Medulla oblongata (tissue), 1 donor: Measurements from ENCODE around the gene RSPO3.

ENCODE experiments used
- DNase-seq: peaks from one replicate; pipeline ENCODE4 v3.0.0-alpha.2; 2015; ENCODE audit errors: extremely low spot score

Gene RSPO3

DNA sequence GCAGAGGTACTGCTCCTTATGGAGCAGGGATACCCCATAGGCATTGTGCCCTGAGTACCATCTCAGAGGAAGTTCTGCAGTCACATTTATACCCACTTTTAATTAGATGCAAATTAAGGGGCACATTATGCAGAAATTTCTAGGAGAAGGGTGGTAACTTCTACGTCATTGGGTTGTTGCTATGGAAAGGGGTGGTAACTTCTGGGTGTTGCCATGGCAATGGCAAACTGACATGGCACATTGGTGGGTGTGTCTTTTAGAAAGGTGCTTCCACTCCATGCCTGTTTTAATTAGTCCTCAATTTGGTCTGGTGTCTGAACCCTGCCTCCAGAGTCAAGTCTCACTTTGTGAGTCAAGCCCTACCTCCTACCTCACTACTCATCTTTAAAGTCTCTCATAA, 42.0 kb downstream of the RSPO3 start:
- DNase-seq: no peak

DNA sequence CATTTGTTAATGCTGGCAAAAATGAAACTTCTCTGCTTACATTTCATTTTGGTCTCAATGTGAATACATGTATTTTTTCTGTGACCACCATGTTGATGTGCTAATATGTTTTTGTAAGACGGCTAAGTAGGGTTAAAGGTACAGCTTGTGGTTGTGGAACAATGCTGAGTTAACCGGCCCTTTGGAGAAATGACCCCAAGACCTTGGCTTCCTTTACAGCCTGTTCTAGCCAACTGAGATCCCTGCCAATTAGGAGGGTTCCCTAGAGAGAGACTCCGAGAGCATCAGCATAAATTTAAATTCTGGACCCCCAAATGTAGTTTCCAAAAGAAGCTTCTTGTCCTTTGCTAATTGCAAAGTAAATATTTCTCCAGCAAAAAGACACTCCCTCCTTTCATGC, 44.4 kb downstream of the RSPO3 start:
- no peak for DNase-seq

DNA sequence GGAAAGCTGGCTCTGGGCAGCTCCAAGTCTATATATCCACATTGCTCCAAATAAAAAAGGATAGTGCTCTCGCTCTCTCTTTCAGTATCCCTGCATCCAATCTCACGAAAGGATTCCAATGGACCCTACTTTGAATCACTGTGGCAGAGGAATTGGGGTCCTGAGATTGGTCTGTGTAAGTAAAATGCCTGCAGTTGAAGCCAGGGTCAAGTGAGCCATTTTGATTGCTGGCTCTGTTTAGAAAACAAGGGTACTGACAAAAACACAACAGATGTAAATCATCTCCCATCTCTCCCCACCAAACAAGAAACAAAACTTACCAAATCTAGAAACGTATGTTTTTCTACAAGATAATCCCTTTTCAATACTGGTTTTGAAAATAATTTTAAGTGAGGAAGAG, 45.6 kb downstream of the RSPO3 start:
- DNase-seq: no peak

DNA sequence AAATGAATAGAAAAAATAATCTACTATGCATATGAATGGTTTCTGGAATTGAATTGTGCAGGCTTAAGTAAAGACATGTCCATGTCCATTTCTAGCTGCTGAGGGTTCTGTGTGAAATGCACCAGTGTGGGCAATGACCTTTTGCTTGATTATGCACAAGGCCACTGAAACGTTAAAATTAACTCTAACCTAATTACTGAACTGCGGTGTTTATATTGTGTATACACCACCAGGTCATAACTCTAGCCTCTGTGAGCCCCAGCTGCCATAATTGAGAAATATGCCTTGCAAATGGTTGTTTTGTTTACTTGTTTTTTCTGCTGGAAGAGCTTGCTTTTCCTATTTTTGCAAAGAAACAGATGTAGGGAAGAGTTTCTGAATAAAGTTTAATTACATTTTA, 46.1 kb downstream of the RSPO3 start:
- no peak for DNase-seq

DNA sequence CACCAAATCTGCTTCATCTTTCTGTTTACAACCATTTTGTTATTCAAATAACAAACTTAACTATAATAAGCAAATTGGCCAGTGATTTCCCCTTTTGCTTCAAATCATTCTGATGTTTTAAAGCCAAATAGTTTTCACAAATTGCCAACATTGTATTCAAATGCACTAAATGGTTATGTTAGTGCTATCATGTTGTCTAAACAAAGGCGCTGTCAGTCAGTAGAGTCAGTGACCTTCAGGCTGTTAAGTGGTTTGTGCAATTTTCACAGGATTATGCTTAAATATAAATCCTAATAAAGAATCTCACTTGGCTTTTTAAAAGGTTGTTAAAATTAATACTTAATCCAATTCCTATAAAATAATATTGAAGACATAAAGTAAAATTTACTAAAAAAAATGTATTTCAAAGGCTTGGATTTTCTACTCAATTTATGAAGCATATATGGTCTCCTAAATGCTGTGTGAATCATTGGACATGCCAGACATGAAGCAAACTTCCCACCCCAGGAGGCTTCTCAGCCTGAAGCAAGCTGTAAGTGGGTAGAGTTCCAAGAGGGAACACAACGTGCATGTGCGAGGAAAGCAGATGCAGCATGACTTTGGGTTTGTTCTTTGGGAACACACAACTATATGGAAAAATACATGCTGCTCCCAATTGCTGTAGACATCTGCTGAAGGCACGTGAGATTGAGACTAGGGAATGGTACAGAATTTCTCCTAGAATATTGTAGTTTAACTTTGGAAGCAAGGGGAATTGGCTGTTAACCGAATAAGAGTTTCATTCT, 54.9 kb downstream of the RSPO3 start:
- DNase-seq: no peak

DNA sequence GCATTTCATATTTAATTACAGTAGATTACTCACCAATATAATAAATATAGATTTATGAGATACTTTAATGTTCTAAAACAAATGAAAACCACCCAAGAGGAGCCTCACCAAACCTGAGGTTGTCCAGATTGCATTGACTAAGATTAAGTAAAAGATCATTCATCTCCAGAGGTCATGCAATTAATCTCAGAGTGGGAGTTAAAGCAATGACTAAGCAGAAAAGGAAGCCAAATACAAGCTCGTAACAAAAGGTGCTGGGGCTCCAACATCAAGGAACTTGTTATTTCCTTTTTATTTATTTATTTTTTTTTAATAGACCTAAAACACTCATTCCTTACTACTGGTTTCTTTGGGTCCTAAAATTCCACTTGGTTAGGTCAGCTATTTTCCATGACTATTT, 57.7 kb downstream of the RSPO3 start:
- DNase-seq: no peak

DNA sequence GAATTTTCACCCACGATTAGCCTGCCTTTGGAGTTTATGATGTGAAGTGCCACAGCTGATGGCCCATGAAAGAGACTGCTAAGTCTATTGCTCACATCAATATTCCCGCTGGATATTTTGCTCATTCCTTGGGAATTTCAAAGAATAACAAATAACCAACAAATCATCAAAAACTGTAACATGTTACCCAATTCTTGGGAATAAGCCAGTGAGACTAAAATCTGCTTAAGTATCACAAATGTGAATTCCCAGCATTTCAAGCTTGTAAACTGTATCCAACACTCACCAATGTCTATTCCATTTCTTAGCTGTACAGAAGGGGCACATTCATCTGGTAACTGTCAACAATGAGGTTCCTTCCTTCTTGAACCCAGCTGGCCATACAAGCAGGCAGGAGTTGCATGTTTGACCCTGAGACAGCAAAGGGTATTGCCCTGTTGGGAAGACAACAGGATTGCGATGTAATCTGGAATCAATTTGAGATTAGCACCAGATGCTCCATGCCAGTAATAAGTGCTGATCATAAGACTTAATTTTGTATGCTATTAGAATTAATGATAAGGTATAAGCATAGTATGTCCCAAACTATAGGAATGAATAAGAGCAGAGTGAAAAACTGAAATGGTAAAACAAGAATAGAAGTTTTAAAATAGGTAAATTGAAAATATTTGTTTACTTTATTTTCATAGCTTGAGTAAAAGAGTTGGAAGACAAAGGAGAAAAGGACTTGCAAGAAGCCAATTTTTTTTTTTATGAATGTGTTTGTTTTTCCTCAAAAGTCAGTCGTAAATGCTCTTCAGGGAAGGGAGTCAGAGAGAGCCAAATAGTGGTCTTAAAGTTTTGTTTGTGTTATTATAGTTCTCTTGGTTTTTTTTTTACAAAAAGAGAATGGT, 58.8 kb downstream of the RSPO3 start:
- DNase-seq: no peak

DNA sequence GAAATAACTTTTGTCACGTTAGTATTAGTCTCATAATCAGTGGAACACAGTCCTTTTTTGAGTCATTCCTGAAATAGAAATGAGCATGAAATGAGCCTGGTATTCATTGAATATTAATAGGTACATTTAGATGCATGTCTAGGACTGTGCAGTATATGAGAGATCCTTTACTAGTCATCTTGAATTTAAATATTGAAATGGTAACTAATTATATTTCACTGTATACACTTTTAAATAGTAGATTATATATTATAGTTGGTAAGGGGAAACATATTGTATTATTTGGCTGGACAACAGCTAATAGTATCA, 59.4 kb downstream of the RSPO3 start:
- DNase-seq: no peak

DNA sequence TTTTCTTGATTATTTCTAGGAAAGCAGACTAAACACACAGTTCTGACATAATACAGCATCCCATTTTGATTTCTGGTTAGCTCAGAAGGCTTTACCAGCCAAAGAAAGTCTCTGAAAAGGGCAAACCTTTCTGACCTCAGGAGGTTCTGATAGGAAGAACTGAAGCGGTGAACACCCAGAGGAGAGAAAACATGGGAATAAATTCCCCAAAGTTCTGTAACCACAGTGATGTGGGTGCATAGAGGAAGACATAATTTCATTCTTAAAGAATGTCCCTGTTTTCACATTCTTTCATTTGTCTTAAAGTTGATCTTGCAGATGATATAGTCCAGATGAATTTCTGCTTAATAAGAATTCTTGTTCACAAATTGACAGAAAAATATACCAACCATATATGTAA, 60.3 kb downstream of the RSPO3 start:
- DNase-seq: no peak

DNA sequence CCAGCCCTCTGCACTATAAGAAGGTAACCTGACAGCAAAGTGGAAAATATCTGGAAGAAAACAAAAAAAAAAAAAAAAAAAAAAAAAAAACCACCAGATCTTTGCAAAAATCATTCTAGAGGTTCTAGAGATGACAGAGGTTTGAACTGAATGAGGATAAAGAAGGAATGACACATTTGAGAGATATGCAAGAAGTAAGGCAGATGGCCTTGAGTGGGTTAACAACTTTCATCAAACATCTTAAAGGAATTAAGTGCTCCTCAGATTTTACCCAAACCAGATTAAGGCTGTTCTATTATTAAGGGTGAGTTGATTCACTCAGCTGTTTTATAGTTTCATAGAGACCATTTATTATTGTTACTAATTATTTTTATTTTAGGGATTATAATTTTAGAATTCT, 62.0 kb downstream of the RSPO3 start:
- DNase-seq: no peak

DNA sequence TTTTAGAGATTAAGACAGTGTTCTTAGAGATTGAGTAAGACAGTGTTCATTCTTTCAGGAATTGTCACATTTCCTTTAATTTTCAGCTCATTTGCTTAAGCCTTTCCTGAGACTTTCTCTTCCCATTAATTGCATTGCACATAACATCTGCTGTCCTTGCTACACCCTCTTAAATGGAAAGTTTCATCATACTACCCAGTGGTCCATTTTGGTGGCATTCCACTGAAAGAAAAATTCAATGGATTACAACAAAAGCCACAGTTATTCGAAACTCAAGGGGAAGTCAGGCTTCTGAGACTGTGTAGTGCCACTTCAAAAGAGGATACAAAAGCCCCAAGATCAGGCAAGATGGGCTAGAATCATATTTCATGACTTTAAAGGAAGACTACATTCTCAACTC, 64.0 kb downstream of the RSPO3 start:
- DNase-seq: no peak

DNA sequence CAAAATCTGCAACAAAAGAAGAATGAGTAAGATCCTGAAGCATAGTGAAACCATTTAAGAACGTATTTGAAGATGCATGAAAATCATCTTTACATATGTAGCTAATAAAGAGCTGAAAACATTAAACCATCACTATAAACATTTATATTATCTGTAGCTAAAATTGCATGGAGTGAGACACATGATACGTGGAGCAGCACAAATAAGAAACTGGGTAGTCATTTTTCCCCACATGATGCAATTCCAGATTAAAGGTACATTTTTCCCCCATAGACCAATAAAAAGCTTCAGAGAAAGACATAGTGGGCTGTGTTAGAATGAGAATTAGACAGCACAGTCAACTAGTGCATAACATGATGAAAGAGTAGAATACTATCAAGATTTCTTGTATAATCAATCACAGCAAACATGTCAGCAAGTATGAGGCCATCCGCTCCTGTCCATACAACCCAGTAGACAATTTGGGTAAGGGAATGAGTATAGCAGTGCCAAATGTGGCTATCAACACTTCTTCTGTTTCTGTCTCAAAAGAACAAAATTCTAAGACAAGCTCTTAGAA, 67.0 kb downstream of the RSPO3 start:
- DNase-seq: no peak

DNA sequence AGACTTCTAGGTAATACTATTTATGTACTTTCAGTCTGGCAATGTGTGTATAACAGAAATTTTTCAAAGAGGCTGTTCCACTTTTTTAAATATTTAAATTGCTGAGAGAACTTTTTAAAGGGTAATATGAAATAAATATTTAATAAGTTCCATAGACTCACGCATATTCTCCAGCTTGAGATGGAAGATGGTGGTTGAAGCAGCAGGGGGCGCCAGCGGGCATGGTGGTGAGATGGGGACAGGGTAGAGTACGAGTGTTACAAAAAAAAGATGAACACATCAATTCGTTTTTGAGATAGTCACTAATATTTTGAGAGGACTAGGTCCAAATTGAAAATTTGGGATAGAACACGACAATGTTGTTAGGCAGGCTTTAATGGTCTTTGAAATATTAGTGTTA, 68.4 kb downstream of the RSPO3 start:
- peak; percentile 32 for DNase-seq

DNA sequence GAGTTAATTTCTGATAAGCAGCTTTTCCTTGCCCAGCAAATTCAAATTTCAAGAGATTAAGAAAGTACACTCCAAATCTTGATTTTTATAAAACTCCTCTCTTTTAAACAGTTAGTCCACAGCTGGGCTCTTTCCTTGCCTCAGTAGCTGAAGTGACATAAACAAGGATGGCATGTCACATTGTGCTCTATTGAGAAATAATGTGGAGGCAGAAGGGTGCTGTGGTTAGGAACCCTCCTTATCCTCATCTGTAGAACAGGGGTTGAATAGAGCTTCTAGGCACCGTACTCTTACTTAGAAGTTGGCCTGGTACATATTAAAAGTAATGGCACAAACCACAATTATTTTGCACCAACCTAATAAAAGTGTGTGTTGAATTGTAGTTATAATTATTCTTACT, 70.3 kb downstream of the RSPO3 start:
- DNase-seq: no peak

DNA sequence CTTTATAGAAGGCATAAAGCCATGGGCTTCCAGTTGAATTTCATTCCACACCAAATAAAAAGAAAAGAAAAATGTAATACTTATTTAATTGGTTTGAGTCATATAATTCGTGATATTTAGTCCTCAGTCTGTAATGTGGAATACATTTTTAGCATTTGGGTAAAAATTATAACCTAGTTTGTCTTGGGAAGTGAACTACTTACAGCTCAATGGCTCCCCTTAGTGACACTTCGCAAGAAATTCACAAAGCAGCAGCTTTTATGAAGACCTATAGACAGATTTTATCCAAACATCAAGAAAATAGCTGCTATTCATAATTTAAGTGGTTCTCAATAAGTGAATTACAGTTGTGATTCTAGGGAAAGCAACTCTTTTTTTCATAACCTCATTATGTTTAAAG, 72.1 kb downstream of the RSPO3 start:
- DNase-seq: no peak

DNA sequence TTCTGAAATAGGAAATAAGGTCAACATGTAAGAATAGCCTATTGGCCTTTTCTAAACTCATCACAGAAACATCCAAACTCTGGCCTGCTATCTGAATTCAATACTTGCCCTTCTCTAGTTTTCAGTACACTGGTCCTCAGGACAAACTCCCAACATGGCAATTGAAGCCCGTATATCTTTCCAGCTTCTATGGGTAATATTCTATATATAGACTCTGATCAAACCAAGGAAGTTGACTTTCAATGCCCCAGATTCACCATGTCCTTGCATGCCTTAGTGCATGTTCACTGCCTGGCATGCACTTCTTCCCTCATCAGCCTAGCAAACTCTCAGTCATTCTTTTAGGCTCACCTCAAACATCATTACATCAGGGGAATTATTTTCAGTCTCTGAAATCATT, 73.2 kb downstream of the RSPO3 start:
- DNase-seq: no peak

DNA sequence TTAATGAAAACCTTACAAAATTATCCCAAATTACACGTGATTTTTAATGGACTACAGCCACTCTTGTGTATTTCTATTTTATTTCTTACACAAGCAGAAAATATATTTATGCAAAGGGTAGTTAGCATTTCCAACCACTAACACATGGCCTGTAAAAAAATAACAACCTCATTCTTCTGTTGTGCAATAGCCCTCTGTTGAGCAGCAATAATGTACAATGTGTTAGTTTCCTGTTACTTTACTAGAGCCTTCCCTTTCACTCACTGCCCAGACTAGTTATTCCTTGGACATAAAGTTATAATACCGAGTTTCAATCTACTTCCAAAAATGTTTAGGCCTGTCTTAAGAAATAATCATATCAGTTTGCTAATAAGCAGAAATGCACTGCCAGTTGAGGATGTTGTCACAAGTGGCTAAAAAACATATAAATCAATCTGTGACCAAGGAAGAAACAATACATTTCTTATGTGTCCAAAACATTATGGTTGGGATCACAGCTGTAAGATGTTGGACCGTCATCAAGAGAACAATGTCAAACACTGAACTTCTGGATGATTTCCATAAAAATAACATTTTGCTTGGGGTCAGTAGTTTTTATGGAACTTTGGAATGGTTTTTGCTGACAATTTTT, 74.6 kb downstream of the RSPO3 start:
- no peak for DNase-seq

DNA sequence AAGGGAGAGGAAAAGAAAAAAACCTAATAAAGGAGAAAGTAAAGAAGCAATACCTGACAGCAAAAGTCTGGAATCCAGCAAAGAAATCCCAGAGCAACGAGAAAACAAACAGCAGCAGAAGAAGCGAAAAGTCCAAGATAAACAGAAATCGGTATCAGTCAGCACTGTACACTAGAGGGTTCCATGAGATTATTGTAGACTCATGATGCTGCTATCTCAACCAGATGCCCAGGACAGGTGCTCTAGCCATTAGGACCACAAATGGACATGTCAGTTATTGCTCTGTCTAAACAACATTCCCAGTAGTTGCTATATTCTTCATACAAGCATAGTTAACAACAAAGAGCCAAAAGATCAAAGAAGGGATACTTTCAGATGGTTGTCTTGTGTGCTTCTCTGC, 77.4 kb downstream of the RSPO3 start:
- no peak for DNase-seq

DNA sequence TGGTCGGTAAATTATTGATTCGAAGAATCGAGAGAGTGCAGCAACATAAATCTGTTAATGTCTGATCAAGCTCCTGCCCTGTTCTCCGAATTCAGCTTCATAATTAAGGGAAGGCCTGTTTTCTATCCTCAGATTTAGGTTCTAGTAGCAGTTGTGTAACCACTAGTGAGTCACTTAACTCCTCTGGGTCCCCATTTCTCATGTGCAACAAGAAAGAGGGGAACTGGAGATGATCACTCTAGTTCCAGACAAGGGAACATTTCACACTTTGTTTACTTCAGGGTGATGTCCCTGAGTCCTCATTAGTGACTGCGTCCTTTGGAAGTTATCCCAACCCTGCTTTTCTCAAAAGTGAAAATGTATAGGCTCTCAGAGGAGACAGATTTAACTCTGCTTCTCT, 80.1 kb downstream of the RSPO3 start:
- no peak for DNase-seq

DNA sequence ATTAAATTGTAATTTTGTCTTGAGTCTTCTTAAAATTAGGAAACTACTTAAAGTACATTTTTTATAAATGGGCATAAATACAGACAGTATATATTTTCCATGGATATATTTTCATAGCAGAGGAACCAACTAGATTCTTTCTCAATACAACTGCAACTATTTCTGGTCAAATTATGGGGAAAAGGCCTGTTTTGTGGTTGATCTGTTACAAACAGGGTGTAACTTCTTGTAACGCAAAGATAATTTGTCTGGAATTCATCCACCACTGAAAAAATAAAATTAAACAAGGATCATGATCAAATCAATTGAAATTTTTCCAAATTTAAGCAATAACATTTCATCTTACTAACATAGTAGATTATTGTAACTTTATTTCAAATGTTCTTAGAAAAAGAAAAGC, 81.0 kb downstream of the RSPO3 start:
- no peak for DNase-seq

DNA sequence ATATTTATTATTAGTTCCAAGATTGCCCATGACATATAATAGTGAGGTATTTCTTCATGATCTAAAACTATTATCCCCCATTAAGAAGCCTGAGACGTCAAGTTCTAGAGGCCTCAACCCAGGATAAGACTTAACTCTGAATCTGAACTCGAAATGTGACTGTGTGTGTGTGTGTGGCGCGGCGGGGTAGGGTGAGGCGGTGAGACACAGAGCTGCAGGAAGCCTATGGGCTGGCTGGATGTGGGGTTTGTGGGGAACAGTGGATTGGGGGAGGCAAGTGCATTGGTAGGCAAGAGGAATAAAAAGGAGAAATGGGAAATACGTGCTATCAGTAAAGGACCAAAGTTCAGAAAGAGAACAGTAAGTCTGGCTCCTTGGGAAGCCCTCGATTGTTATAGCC, 81.6 kb downstream of the RSPO3 start:
- DNase-seq: no peak

DNA sequence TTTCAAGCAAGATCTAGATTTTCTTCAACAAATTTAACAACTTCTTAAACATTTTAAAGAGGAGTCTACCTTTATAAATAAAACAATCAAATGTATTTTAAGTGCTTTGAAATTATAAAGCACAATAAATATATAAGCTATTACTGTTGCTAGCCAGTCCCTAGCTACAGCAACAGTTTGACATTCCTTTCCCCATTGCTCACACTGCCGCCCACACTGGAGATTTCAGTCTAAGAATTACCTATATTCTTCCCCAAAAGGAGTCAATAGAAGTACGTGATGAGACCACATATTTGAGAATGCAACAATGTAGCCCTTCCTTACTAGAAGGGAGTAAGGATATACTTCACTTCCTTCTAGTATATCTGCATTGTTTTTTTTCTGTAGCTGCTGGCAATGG, 82.8 kb downstream of the RSPO3 start:
- DNase-seq: no peak

DNA sequence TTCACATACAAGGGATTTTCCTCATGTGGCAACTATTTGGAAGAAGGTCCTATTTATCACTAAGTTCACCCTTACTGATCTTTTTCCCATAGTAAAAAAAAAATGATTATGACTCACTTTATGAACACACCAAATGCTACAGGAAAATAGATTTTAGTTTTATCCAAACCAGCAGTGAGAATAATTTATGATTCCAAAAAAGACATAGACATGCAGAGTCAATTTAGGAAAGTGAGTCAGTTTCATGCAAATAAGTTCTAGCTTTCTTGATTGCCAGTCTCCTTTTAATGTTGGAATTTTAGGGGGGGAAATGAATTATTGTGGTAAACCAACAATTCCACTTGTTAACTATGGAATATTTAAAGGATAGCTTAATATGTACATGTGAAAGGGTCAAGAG, 84.2 kb downstream of the RSPO3 start:
- DNase-seq: no peak
